ENCODE measurements around the gene TCEANC2.
"Not testable (repeated sequence)": the region's sequence is repeated elsewhere in the genome, so short reads cannot be mapped to it uniquely, and the experiment has no call there.

The TCEANC2 gene

GRCh38 chr1:54052934-54053744 lies at the start of gene TCEANC2, which contains the start of gene TMEM59:
TCEANC2 (plus strand) TSS chr1:54053608; CDS start chr1:54054423, 815 bp downstream.
TMEM59 (minus strand) TSS chr1:54053204; CDS start chr1:54053188, 16 bp downstream.
- Histone ChIP-seq H3K4me3 (ENCODE audit: low read depth in 1 of 2, low read length in 2 of 2) (peak within 1 kb of the TSS; percentile 94 to 99), H3K36me3 (ENCODE audit: control insufficient read depth in 1 of 2, insufficient read depth in 2 of 2, low read length in 2 of 2) (no peaks in the 10 kb centered on the region), H3K4me1 (ENCODE audit: control insufficient read depth in 1 of 2, insufficient read depth in 2 of 2, low read length in 2 of 2) (peaks cover 15 to 34% of the 10 kb centered on the region in 2 donors), H3K27me3 (ENCODE audit: control insufficient read depth in 1 of 2, insufficient read depth in 2 of 2, low read length in 2 of 2) (no peaks in the 10 kb centered on the region), H3K9me3 (ENCODE audit: control insufficient read depth in 1 of 2, low read length in 2 of 2) (no peaks in the 10 kb centered on the region), H3K27ac (ENCODE audit: low read depth, low read length) (peak within 1 kb of the TSS; percentile 95), H3K9ac (ENCODE audit: low read depth in 1 of 2, low read length in 2 of 2) (peak within 1 kb of the TSS; percentile 94 to 96)

- H3K9ac ChIP-seq (ENCODE audit: low read depth in 1 of 2, low read length in 2 of 2); H3K36me3 ChIP-seq (ENCODE audit: control insufficient read depth in 1 of 2, insufficient read depth in 2 of 2, low read length in 2 of 2); H3K27ac ChIP-seq (ENCODE audit: low read depth, low read length); H3K4me1 ChIP-seq (ENCODE audit: control insufficient read depth in 1 of 2, insufficient read depth in 2 of 2, low read length in 2 of 2); H3K9me3 ChIP-seq (ENCODE audit: control insufficient read depth in 1 of 2, low read length in 2 of 2); H3K27me3 ChIP-seq (ENCODE audit: control insufficient read depth in 1 of 2, insufficient read depth in 2 of 2, low read length in 2 of 2); H3K4me3 ChIP-seq (ENCODE audit: low read depth in 1 of 2, low read length in 2 of 2): not testable (repeated sequence)
These were observed 49.5 kb upstream of the TCEANC2 start for GRCh38 chr1:54003750-54004480.

GRCh38 chr1:54004481-54005049 lies 48.8 kb upstream of the TCEANC2 start:
- no peak overlapping the region for H3K27ac ChIP-seq (ENCODE audit: low read depth, low read length)
- H3K4me1 ChIP-seq (ENCODE audit: control insufficient read depth in 1 of 2, insufficient read depth in 2 of 2, low read length in 2 of 2) = no peaks in the 10 kb centered on the region
- H3K4me3 ChIP-seq (ENCODE audit: low read depth in 1 of 2, low read length in 2 of 2) = no peak overlapping the region
- no peaks in the 10 kb centered on the region for H3K36me3 ChIP-seq (ENCODE audit: control insufficient read depth in 1 of 2, insufficient read depth in 2 of 2, low read length in 2 of 2)
- no peak overlapping the region for H3K9ac ChIP-seq (ENCODE audit: low read depth in 1 of 2, low read length in 2 of 2)
- H3K27me3 ChIP-seq (ENCODE audit: control insufficient read depth in 1 of 2, insufficient read depth in 2 of 2, low read length in 2 of 2) = peaks cover 0 to 4% of the 10 kb centered on the region in 2 donors
- no peaks in the 10 kb centered on the region for H3K9me3 ChIP-seq (ENCODE audit: control insufficient read depth in 1 of 2, low read length in 2 of 2)

GRCh38 chr1:54006508-54006907 lies 46.9 kb upstream of the TCEANC2 start:
- Histone ChIP-seq H3K9me3 (ENCODE audit: control insufficient read depth in 1 of 2, low read length in 2 of 2) (no peaks in the 10 kb centered on the region), H3K9ac (ENCODE audit: low read depth in 1 of 2, low read length in 2 of 2) (no peak overlapping the region), H3K27ac (ENCODE audit: low read depth, low read length) (no peak overlapping the region), H3K4me3 (ENCODE audit: low read depth in 1 of 2, low read length in 2 of 2) (no peak overlapping the region), H3K27me3 (ENCODE audit: control insufficient read depth in 1 of 2, insufficient read depth in 2 of 2, low read length in 2 of 2) (peaks cover 0 to 4% of the 10 kb centered on the region in 2 donors), H3K4me1 (ENCODE audit: control insufficient read depth in 1 of 2, insufficient read depth in 2 of 2, low read length in 2 of 2) (no peaks in the 10 kb centered on the region), H3K36me3 (ENCODE audit: control insufficient read depth in 1 of 2, insufficient read depth in 2 of 2, low read length in 2 of 2) (no peaks in the 10 kb centered on the region)

- no peak overlapping the region for H3K4me3 ChIP-seq (ENCODE audit: low read depth in 1 of 2, low read length in 2 of 2)
- H3K27me3 ChIP-seq (ENCODE audit: control insufficient read depth in 1 of 2, insufficient read depth in 2 of 2, low read length in 2 of 2) = peaks cover 0 to 4% of the 10 kb centered on the region in 2 donors
- no peaks in the 10 kb centered on the region for H3K36me3 ChIP-seq (ENCODE audit: control insufficient read depth in 1 of 2, insufficient read depth in 2 of 2, low read length in 2 of 2)
- no peak overlapping the region for H3K9ac ChIP-seq (ENCODE audit: low read depth in 1 of 2, low read length in 2 of 2)
- no peaks in the 10 kb centered on the region for H3K9me3 ChIP-seq (ENCODE audit: control insufficient read depth in 1 of 2, low read length in 2 of 2)
- no peaks in the 10 kb centered on the region for H3K4me1 ChIP-seq (ENCODE audit: control insufficient read depth in 1 of 2, insufficient read depth in 2 of 2, low read length in 2 of 2)
- H3K27ac ChIP-seq (ENCODE audit: low read depth, low read length) = no peak overlapping the region
These were observed 45.8 kb upstream of the TCEANC2 start for GRCh38 chr1:54007613-54008012.

GRCh38 chr1:54008876-54009275 lies 44.5 kb upstream of the TCEANC2 start:
- H3K27ac ChIP-seq (ENCODE audit: low read depth, low read length) = no peak overlapping the region

GRCh38 chr1:54009406-54009805 lies 44.0 kb upstream of the TCEANC2 start:
- no peak overlapping the region for H3K9ac ChIP-seq (ENCODE audit: low read depth in 1 of 2, low read length in 2 of 2)
- no peaks in the 10 kb centered on the region for H3K36me3 ChIP-seq (ENCODE audit: control insufficient read depth in 1 of 2, insufficient read depth in 2 of 2, low read length in 2 of 2)
- peaks cover 0 to 7% of the 10 kb centered on the region in 2 donors for H3K27me3 ChIP-seq (ENCODE audit: control insufficient read depth in 1 of 2, insufficient read depth in 2 of 2, low read length in 2 of 2)
- H3K4me3 ChIP-seq (ENCODE audit: low read depth in 1 of 2, low read length in 2 of 2) = no peak overlapping the region
- no peaks in the 10 kb centered on the region for H3K4me1 ChIP-seq (ENCODE audit: control insufficient read depth in 1 of 2, insufficient read depth in 2 of 2, low read length in 2 of 2)
- no peak overlapping the region for H3K27ac ChIP-seq (ENCODE audit: low read depth, low read length)
- no peaks in the 10 kb centered on the region for H3K9me3 ChIP-seq (ENCODE audit: control insufficient read depth in 1 of 2, low read length in 2 of 2)

More at GRCh38 chr1:54008876-54009275, 44.5 kb upstream of the TCEANC2 start:
- Histone ChIP-seq H3K27me3 (ENCODE audit: control insufficient read depth in 1 of 2, insufficient read depth in 2 of 2, low read length in 2 of 2) (peaks cover 0 to 7% of the 10 kb centered on the region in 2 donors), H3K4me3 (ENCODE audit: low read depth in 1 of 2, low read length in 2 of 2) (no peak overlapping the region), H3K4me1 (ENCODE audit: control insufficient read depth in 1 of 2, insufficient read depth in 2 of 2, low read length in 2 of 2) (no peaks in the 10 kb centered on the region), H3K9ac (ENCODE audit: low read depth in 1 of 2, low read length in 2 of 2) (no peak overlapping the region), H3K9me3 (ENCODE audit: control insufficient read depth in 1 of 2, low read length in 2 of 2) (no peaks in the 10 kb centered on the region), H3K36me3 (ENCODE audit: control insufficient read depth in 1 of 2, insufficient read depth in 2 of 2, low read length in 2 of 2) (no peaks in the 10 kb centered on the region)

GRCh38 chr1:54010415-54011117 lies 42.8 kb upstream of the TCEANC2 start:
- Histone ChIP-seq H3K36me3 (ENCODE audit: control insufficient read depth in 1 of 2, insufficient read depth in 2 of 2, low read length in 2 of 2) (no peaks in the 10 kb centered on the region), H3K27ac (ENCODE audit: low read depth, low read length) (no peak overlapping the region), H3K4me3 (ENCODE audit: low read depth in 1 of 2, low read length in 2 of 2) (no peak overlapping the region), H3K4me1 (ENCODE audit: control insufficient read depth in 1 of 2, insufficient read depth in 2 of 2, low read length in 2 of 2) (no peaks in the 10 kb centered on the region), H3K27me3 (ENCODE audit: control insufficient read depth in 1 of 2, insufficient read depth in 2 of 2, low read length in 2 of 2) (peaks cover 0 to 7% of the 10 kb centered on the region in 2 donors), H3K9me3 (ENCODE audit: control insufficient read depth in 1 of 2, low read length in 2 of 2) (no peaks in the 10 kb centered on the region), H3K9ac (ENCODE audit: low read depth in 1 of 2, low read length in 2 of 2) (no peak overlapping the region)

- Histone ChIP-seq H3K4me1 (ENCODE audit: control insufficient read depth in 1 of 2, insufficient read depth in 2 of 2, low read length in 2 of 2) (peaks cover 5 to 6% of the 10 kb centered on the region in 2 donors), H3K27ac (ENCODE audit: low read depth, low read length) (no peak overlapping the region), H3K27me3 (ENCODE audit: control insufficient read depth in 1 of 2, insufficient read depth in 2 of 2, low read length in 2 of 2) (peaks cover 0 to 4% of the 10 kb centered on the region in 2 donors), H3K4me3 (ENCODE audit: low read depth in 1 of 2, low read length in 2 of 2) (no peak overlapping the region), H3K9ac (ENCODE audit: low read depth in 1 of 2, low read length in 2 of 2) (no peak overlapping the region), H3K36me3 (ENCODE audit: control insufficient read depth in 1 of 2, insufficient read depth in 2 of 2, low read length in 2 of 2) (no peaks in the 10 kb centered on the region), H3K9me3 (ENCODE audit: control insufficient read depth in 1 of 2, low read length in 2 of 2) (no peaks in the 10 kb centered on the region)
These were observed 41.9 kb upstream of the TCEANC2 start for GRCh38 chr1:54011316-54012007.

Data from duodenal mucosa (tissue), 2 donors.